Measurements from ENCODE around the gene PPP2R2B.

PPP2R2B gene

DNA sequence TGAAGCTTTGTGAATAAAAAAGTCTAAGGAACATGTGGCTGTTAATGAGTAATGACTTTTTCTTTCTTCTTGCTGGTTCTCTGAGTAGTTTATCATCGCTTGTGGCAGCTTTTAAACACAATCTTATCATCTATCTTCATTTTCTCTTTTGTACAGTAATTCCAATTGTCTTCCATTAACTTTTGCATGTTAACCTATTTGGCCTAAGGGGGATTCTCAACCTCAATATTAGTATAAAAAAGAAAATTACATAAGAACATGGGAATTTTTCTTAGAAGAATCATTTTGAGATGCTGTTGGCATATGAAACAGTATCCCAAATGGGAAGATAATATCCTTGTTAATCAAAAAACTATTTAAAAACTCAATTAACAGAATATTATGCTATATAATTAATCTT lies 182.9 kb downstream of the PPP2R2B start:
- peak; percentile 16 for DNase-seq

DNA sequence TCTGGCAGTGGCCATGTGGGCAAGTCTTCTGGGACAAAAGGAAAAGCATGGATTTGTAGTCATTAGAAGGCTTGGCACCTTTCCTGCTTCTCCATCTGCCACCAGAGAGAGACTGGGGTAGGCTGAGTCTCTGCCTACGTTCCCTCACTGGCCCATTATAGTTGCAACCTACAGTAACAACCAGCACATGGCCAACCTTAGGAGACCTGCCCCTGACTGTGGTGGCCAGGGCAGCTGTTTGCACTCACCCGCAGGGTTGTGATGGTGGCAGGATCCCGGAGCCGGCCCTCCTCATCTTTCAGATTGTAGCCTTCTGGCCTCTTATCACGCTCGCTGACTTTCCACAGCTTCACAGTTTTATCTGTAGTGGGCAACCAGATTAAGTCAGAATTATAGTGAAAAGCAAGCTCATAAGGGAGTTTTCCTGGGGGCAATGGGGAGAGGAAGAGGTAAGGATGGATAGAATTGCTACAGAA lies 187.6 kb downstream of the PPP2R2B start:
- no peak for DNase-seq

DNA sequence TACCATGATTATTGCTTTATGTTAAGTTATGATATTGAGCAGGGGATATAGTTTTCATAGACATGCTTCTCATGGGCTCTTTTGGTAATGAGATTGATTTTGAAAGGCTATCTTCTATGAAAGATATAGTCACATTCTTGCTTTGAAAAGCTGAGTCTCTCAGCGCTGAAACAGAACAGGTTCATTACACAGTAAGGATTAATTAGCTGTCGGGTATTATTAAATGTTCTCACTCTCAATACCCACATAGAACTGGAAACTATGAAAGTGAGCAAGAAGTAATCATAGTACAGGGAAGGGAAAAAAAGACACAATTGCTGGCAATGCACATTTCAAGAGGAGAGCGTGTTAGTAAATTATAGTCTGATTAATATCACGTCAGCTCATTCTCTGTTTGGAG lies 190.9 kb downstream of the PPP2R2B start:
- DNase-seq: no peak

DNA sequence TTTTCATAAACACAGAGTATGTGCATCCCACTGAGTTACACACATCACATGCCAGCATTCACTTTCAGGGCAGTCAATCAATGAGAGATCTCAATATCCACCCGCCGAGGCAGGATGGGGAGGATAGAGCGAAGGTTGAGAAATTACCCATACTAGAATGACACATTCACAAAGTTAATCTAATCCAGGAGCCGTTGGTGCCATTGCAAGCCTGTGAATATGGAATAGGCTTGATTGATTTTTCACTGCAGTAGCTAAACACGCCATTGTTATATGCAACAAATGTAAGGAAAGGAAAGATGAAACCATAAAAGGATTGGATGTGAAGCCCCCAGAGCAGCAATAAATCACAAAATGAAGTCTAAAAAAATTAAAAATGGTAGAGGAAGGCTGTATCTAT lies 194.7 kb downstream of the PPP2R2B start:
- no peak for DNase-seq

DNA sequence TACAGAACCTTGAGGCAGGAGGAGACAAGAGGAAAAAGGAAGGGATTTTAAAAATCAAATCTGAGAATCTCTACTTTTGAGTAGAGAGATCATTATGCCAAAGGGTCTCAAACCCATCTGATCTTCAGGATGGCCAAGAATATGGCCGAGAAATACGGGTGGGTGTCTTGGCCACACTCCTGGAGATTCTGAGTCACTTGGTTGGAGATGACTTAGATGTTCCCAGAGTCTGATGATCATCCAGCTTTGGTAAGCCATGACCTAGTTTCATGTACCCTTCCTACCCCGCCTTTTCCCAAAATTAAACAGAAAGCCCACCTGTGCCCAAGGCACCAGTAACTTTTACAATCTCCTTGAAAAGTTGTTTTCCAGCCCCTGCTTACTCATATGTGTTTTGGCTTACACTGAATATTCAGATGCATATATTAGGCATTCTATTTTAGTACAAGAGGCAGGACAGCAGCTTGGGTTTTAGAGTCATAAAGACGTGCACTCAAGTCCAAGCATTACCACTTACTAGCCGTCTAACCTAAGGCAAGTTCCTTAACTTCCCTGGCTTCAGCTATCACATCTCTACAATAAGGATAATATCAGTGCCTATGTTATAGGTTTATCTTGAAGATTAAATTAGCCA lies 195.5 kb downstream of the PPP2R2B start:
- no peak for DNase-seq

DNA sequence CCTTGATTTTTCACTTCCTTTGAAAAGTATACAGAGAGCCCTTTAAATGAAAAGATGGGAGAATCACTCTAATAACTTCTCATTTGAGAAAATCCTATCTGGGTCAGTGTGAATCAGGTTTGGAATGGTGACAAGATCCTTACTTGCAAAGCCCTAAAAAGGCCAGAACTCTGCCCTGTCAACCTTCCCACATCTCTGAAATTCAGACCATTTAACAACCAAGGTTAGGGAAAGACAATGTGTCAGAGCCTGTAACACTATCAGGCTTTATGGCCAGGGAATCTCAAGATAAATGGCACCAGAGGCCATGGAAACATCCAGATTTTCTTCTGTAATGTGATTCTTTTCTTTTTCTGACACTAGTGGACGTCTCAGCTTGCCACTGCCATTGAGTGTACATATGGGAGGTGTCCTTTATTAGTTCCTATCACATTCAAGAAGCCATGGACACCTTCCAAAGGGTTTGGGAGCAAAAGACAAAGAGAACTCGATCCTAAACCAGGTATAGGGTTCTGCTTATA lies 196.9 kb downstream of the PPP2R2B start:
- DNase-seq: no peak

DNA sequence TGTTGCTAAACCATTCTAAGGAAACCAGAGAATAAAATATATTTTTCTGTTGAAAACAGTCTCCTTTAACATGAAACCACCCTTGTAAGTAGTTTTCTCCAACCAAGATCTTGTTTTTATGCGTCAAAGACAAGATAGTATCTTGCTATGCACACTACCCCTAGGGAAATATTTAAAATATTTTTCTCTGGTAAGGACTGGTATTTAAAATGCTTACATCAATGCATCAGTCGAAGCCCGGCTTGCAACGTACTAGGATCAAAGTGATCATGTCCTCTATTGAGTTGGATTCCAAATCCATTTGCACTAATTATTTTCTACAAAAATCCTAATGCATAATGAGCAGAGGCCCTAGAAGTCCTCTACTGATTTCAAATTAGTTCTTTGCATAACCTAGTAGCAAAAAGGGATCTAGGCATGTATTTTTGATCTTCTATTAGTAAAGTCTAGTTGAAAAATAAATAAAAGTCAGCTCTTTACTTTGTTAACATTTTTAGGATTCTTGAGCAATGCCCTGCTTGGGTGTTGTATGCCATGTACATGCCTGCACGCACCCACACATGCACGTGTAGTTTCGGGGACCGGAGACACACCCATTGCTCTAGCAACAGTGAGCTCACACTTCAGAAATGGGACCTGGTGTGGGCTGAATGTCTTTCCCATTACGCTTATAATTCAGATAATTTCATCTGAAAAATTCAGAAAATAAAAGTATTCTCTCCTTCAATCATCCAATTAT lies 197.5 kb downstream of the PPP2R2B start:
- DNase-seq: no peak

DNA sequence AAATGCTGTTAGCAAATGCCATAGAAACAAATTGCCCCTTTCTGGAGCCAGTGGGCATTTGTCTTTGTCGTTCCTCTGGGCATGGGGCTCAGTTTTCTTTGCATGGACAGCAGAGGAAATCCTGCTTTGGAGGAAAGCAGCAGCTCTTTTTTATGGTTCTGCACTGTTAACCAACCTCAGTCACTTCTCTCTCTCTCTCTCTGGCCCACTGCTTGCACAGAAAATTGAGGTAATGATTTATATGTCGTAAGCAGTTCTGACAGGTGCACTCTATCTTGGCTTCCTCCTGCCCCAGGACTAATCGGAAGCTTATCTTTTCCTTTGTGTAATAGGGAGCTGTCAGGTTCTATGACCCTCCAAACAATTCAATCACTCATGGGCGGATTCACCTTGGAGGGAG lies 202.9 kb downstream of the PPP2R2B start:
- DNase-seq: peak; percentile 28

DNA sequence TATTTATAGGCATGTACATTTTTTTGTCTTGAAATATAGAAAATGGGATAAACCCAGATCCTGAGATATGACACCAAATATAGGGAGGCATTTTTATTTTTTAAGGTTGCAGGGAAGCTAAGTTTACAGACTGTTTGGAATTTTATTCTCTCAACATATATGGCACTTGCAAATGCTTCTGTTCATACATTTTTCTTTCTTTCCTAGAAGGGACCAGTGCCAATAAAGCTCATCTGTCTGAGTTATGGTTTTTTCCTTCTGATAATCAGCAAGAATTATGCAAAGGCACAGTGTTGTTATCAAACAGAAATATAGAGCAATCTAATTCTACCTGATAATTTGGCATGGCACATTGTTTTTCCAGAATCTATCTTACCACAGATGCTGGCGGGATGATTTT lies 205.7 kb downstream of the PPP2R2B start:
- DNase-seq: no peak

DNA sequence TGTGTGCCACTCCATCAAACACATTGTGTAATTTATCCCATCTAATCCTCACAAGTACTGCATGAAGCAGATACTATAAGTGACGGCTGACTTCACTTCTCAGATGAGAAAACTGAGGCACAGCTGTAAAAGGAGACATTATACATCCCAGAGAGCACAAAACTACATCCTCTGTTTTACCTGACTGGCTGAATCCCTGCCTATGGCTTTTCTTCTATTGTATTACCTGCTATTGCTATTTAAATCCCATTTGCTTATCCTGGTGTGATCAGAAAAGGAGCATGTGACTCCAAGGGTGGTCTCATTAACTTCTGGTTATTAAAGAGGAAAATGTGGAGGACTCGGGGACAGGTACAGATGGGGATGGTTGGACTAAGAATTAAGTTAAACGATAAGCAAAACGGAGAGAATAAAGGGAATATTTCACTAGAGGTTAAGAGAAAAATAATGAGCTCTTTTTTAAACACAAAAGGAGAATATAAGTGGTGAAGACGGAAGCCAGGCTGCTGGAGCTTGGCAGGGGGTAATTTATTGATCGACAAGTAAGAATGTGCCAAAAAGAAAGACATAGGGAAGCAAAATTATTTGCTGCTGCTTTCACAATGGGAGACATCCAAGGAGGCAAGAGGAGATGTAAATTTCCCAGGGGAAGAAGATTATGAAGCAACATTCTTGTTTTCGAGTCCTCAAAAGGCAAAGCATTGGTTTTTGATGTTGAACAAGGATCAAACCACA lies 206.8 kb downstream of the PPP2R2B start:
- no peak for DNase-seq

DNA sequence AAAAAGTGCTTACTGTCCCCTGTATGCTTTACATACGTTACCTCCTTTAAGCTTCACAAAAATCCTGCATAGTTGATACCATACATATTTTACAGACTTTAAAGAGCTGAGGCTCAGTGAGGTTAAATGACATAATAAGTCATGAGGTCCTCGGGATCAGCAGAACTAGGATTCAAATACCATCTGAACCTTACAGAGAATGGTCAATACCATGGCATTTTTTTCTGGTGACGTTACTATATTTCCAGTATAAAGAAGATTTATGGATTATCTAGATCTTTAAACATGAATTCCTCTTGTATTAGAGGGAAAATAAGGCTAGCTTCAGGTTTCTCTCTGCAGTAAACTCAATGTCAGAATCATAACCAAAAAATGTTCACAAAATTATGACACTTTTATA lies 208.9 kb downstream of the PPP2R2B start:
- no peak for DNase-seq

DNA sequence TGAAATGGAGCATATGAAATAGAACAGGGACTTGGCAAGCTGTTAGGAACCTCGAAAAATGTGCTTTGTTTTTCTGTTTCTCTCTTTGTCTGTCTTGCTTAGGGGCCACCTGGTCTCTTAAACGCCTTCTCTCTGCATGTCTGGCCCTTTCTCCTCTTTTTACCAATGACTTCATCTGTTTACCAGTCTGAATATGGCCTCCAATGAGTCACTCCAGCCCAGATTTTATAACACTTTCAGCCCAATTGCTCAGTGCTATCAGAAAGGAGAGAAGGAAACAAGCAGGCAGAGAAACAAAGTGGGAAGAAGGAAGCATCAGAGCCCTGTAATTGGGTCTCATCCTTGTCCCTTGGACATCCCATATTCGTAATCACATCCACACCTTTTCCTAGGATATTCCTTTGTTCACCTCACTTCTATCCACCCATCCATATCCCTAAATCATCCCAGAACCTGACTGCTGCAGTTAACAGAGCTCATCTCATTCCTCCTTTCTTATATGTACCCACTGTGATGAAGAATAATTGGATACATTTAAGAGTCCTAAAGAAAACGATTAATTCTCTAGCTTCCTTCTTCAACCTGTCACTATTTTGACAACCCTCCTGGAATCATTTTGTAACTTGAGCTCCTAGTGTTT lies 210.8 kb downstream of the PPP2R2B start:
- DNase-seq: peak; percentile 56

DNA sequence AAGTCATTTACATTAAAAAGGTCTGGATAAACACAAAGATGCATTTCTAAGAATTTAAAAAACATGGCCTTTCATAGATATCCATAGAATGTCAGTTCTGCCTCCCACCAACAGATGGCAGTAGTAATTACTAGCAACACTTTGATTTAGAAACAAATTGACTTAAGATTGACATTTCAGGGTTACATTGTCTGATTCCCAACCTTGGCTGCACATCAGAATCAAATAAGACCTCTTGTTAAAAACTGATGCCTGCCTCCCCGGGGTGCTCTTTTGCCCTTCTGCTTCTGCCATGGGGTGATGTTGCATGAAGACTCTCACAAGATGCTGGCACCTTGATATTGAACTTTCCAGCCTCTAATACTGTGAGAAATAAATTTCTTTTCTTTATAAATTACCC lies 216.3 kb downstream of the PPP2R2B start:
- DNase-seq: no peak

DNA sequence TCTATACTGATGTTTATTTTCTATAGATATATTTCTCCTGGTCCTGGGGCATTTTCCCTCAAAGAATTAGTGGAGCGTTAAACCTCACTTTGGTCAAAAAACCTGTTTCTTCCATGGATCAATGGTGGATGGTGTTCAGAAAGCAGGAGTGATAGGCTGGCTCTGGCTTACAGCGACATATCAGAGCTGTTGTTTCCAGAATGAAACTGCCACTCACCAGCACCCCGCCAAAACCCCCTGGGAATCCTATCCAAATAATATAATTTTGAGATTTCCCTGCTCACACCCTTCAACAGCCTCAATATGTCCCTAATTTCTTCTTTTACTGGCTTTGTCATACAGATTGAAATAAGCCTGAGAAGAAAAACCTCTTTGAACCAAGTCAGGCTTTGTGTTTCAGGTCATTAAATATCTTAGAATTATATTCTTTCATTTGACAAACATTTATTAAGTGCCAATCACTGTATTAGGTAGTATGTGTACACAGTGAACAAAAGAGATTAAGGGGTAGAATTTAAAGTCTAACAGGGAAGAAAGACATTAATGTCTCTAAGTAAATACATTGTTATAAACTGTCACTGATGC lies 218.1 kb downstream of the PPP2R2B start:
- no peak for DNase-seq

DNA sequence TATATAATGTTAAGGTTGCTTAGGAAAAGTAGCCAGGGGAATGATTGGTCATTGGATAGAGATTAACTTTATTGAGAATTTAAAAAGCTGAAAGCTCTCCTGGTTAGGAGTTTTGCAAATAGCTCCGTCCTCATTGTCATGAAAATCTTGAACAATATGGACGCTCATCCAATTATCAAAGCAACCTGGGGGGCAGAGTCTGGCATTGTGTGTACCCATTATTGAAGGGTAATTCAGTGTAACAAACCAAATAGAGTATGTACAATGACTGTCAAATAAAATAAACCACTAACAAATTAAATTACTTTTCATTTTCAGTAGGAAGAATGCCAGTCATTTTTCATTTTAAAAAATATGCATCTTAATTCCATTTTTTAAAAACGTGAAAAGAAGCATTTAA lies 218.6 kb downstream of the PPP2R2B start:
- no peak for DNase-seq

DNA sequence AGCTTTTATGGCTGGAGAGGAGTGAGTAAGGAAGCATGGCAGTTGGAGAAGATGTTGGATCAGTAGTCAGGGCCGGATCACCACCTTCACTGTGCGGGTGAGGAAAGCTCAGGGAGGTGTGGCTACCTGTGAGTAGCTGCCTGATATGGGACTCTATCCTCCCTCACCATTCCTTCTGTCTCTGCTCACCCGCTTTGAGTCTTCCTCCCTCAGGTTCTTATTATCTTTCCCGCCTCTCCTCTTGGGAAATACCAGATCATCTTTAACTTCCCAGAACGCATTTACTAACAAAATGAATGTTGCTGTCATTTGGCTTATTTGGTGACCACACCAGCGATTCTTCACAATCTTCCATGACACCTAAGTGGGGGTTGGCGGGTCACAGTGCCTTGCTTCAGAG lies 221.9 kb downstream of the PPP2R2B start:
- DNase-seq: no peak

DNA sequence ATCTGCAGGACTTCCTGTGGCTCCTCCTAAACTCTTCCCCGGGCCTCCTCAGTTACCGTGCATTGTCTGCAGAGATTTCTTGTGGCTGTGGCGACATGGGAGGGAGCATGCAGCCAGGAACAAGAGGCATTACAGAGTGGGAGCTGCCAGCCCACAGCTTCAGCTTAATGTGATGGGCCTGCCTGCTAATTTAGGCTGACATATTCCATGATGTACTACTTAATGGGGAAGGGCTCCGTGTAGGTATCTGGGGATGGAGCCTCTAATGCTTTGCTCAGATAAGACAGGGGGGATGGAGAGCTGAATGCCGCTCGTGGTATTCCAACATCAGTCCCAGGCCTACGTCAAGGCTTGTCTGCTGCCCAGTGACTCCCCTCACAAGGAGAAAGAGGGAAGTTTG lies 225.0 kb downstream of the PPP2R2B start:
- no peak for DNase-seq

DNA sequence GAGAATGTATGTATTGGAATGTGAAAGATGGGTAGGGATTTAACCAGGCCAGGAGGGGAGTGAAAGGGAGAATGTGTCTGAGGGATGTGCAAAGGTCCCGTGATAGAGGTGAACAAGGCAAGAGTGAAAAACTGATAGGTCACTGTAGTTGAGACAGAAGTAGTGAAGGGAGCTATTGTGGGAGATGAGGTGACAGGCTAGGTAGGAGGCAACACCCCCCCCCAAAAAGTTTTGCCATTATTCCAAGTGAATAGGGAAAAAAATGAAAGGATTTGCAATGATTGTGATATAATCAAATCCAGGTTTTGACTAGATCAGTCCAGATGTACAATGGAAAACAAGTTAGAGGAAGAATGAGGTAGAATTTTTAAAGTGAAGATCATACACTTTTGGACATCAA lies 226.0 kb downstream of the PPP2R2B start:
- DNase-seq: no peak

DNA sequence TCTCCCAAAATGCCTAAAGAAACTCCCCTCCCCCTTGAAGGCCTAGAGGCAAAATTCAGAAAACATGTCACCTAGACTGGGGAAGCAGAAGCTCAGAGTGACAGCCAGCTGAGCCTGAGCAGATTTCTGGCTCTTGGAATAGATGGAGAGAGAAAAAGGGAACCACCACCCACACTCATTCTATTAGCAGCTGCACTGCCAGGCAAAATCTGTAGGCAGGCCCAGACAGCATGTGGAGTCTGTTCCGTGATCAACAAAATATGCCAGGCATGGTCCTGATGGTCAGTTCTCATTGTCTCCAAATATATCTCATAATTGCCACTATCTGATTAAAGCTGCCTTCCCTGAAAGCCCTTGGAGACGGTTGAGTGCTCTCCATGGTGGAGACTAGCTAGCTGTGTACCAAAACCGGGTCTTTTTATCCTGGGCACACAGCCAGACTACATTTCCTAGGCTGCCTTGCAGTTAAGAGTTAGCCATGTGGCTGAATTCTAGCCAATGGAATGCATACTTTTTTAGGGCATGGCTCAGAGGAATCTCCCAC lies 230.8 kb downstream of the PPP2R2B start:
- no peak for DNase-seq

DNA sequence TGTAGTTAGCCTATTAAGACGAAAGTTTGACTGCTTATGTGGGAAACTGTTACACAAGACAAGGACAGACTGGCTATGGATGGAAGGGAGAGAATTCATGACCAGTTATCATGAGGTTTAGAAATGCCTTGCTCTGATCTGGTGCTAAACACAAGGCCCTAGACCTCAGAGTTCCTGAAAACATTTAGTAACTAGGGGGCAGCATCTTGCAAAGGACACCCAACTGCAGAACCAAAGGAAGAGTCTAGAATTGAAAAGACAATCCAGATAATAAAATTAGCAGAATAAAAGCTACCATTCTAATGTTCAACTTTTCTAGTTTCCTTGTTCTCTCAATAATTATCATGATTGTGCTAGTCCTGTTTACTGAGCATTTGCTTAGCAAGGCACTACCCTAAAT lies 232.1 kb downstream of the PPP2R2B start:
- DNase-seq: no peak

DNA sequence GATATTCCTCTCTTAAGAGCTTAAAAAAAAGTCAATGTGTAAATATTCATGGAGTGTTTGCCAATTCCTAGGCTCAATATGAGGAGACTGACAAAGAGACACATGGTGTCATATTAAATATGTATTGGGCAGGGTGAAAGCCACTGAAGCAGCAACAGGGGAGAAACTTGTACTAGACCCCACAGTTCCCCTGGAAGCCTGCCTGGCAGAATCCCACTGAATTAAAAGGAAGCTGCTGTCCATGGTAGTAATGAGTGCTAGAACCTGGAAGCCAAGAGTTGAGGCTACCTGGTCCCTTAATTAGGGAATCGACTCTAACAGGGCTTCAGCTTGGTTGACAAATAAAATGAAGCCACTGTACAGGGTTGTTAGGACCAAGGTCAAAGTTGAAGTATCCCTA lies 233.2 kb downstream of the PPP2R2B start:
- no peak for DNase-seq

DNA sequence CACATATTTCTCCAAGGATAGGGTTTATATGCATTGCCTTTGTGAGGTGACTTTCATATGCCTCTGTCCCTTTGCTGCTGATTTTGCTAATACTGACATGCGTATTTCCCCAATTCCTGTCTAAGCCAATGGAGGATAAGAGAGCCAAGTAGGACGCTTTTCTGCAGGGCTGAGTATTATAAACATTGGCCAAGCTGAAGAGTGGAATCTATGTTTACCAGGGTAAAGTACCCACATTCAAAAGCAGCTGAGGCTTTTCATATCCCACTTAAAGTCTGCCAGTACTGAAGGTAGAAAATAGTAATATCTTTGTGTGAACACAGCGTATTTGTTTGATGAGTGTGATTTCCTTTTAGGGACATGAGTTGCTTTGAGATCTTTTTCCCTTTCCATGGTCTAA lies 233.7 kb downstream of the PPP2R2B start:
- DNase-seq: no peak

DNA sequence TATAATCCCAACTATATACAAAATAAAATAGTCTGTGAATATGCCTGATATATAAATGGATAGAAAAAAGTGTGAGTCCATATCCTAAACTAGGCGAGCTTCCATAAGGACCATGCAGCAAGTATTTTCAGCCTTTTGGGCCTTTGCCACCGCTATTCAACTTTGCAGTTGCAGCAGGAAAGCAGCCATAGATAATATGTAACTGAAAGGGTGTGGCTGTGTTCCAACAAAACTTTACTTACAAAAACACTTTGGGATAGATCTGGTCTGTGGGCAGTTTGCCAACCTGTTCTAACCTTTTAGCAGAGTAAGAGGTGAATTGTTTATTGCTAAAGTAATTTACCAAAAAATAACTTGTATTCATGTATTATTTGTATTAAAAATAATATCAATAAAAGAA lies 234.8 kb downstream of the PPP2R2B start:
- no peak for DNase-seq

All from NCI-H226 (cell line).